Keratinocyte (primary cell): ENCODE measurements around the gene GRK3. TPM values are rescaled to one million over a fixed set of nuclear protein-coding genes. Genes with fewer than 3 reads are reported as not detected.

Source experiments
- DNase-seq: peaks from one replicate; pipeline ENCODE4 v3.0.0-alpha.2; 2011; ENCODE audit warnings: low read depth, missing footprints, low spot score
- FAIRE-seq: peaks from 2 replicates; lab custom pipeline; 2011; peaks lifted over from hg19 to GRCh38; lab: Jason Lieb, UNC
- H2AFZ ChIP-seq: 2 replicates; pipeline ENCODE4 v1.6.0; 2012; ENCODE audit warnings: low read length, control low read depth, inconsistent platforms; ENCODE audit not compliant: control insufficient read depth
- H3K27ac ChIP-seq: 2 replicates; pipeline ENCODE4 v1.5.1; 2011; ENCODE audit warnings: low read length; ENCODE audit not compliant: control insufficient read depth, insufficient read depth
- H3K27me3 ChIP-seq: 3 replicates; pipeline ENCODE4 v1.6.0; 2011; ENCODE audit warnings: low read length; ENCODE audit not compliant: control insufficient read depth, insufficient read depth; ENCODE audit errors: extremely low read depth
- H3K36me3 ChIP-seq, 2 experiments: 2 replicates in 1 of 2; 3 replicates in 1 of 2; pipeline ENCODE4 v1.5.1; 2011; ENCODE audit warnings: low read length in 2 of 2, mild to moderate bottlenecking in 1 of 2; ENCODE audit not compliant: control insufficient read depth in 2 of 2, insufficient read depth in 2 of 2; ENCODE audit errors: extremely low read depth in 1 of 2
- H3K4me1 ChIP-seq: 3 replicates; pipeline ENCODE4 v1.5.1; 2011; ENCODE audit warnings: low read length; ENCODE audit not compliant: control insufficient read depth, insufficient read depth; ENCODE audit errors: extremely low read depth
- H3K4me2 ChIP-seq: 3 replicates; pipeline ENCODE4 v1.6.0; 2011; ENCODE audit warnings: low read depth, low read length; ENCODE audit not compliant: control insufficient read depth, insufficient read depth; ENCODE audit errors: extremely low read depth
- H3K4me3 ChIP-seq, 3 experiments: fragments of 200-600 bp in 1 of 3; sonication (generic) in 1 of 3; 2 replicates in 2 of 3; 3 replicates in 1 of 3; pipeline ENCODE4 v1.5.1; 2011 to 2016; ENCODE audit warnings: low read length in 3 of 3, mild to moderate bottlenecking in 3 of 3, control low read depth in 2 of 3, inconsistent platforms in 1 of 3, low read depth in 1 of 3, mixed read lengths in 1 of 3, mixed run types in 1 of 3, moderate library complexity in 1 of 3; ENCODE audit not compliant: control insufficient read depth in 2 of 3, insufficient read depth in 2 of 3; ENCODE audit errors: extremely low read depth in 1 of 3
- H3K79me2 ChIP-seq: 2 replicates; pipeline ENCODE4 v1.6.0; 2012; ENCODE audit warnings: low read length; ENCODE audit not compliant: control insufficient read depth, insufficient read depth
- H3K9ac ChIP-seq: 3 replicates; pipeline ENCODE4 v1.6.0; 2011; ENCODE audit warnings: low read length; ENCODE audit not compliant: control insufficient read depth, insufficient read depth; ENCODE audit errors: extremely low read depth
- H3K9me1 ChIP-seq: 3 replicates; pipeline ENCODE4 v1.6.0; 2011; ENCODE audit warnings: low read length; ENCODE audit not compliant: control insufficient read depth, insufficient read depth; ENCODE audit errors: extremely low read depth
- H3K9me3 ChIP-seq: 2 replicates; pipeline ENCODE4 v1.5.1; 2012; ENCODE audit warnings: low read depth, low read length; ENCODE audit not compliant: control insufficient read depth
- H4K20me1 ChIP-seq: 3 replicates; pipeline ENCODE4 v1.6.0; 2011; ENCODE audit warnings: low read length; ENCODE audit not compliant: control insufficient read depth, insufficient read depth; ENCODE audit errors: extremely low read depth
- EZH2 ChIP-seq: IDR thresholded peaks from one replicate; pipeline ENCODE4 v1.6.1; 2012; ENCODE audit warnings: inconsistent platforms, mild to moderate bottlenecking, low read length, moderate library complexity
- dilution Hi-C: fragments of 300-500 bp; cut with MboI; formaldehyde crosslinking; loops from one replicate; pipeline ENCODE4 v1.7.0; 2020; ENCODE audit warnings: low sequenced_read_pairs; ENCODE audit not compliant: extremely low pct_ligation_motif_present
- polyA plus RNA-seq, 5 experiments: library from polyadenylated mRNA; depleted of rRNA in 3 of 5; stranded (reverse) in 3 of 5; stranded (forward) in 1 of 5; unstranded in 1 of 5; fragments of >200 nt; gene quantifications; 1 replicate in 1 of 5; 2 replicates in 3 of 5; 3 replicates in 1 of 5; pipeline versions ENCODE4 v1.2.1 to v1.2.3, GENCODE V29; 2011 to 2012; ENCODE audit warnings: missing spikeins in 2 of 5, low read depth in 1 of 5, low replicate concordance in 1 of 5
- TF ChIP-seq, protein P1 (sequence below), 3 experiments: IDR thresholded peaks in 1 of 3; conservative IDR thresholded peaks in 1 of 3; optimal IDR thresholded peaks in 1 of 3; 2 replicates in 2 of 3; 3 replicates in 1 of 3; pipeline versions ENCODE3 to v1.5.1; 2011; ENCODE audit warnings: low read length in 3 of 3, mild to moderate bottlenecking in 3 of 3, moderate library complexity in 2 of 3, control low read depth in 1 of 3, inconsistent platforms in 1 of 3; ENCODE audit not compliant: insufficient read depth in 2 of 3; ENCODE audit errors: extremely low read depth in 1 of 3

Gene GRK3
- polyA plus RNA-seq, 1 donor (not counting 4 experiments of a cell fraction or from before 2014, with no cell fraction given) = 8.1 TPM

DNA sequence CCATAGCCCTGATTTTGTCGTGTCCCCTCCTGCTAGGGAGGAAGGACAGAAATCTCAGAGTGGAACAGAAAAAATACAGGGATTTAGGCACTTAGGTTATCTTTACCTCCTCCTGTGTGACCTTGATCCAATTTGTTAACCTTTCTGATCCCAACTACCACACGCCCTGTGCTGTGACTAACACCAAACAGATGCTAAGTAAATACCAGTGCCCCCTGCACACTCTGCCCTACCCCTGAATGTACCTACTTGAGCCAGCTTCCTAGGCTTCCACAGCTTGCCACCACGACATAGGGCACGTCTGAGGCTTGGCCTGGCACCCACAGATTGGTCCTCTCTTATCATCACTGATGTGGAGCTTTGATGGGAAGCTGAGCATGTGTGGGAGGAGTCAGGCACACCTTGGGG is 186.7 kb downstream of the GRK3 start:
- no peak for DNase-seq
- no peak overlapping the region for H3K9ac ChIP-seq
- H3K4me2 ChIP-seq = no peak overlapping the region
- TF ChIP-seq EZH2 = no peak
- TF ChIP-seq, protein P1, sequence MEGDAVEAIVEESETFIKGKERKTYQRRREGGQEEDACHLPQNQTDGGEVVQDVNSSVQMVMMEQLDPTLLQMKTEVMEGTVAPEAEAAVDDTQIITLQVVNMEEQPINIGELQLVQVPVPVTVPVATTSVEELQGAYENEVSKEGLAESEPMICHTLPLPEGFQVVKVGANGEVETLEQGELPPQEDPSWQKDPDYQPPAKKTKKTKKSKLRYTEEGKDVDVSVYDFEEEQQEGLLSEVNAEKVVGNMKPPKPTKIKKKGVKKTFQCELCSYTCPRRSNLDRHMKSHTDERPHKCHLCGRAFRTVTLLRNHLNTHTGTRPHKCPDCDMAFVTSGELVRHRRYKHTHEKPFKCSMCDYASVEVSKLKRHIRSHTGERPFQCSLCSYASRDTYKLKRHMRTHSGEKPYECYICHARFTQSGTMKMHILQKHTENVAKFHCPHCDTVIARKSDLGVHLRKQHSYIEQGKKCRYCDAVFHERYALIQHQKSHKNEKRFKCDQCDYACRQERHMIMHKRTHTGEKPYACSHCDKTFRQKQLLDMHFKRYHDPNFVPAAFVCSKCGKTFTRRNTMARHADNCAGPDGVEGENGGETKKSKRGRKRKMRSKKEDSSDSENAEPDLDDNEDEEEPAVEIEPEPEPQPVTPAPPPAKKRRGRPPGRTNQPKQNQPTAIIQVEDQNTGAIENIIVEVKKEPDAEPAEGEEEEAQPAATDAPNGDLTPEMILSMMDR (optimal IDR thresholded peaks at IDR 0.05 in 1 of 3, IDR thresholded peaks at IDR 0.05 in 1 of 3, conservative IDR thresholded peaks at IDR 0.05 in 1 of 3; ENCODE audit: extremely low read depth in 1 of 3, insufficient read depth in 2 of 3, low read length in 3 of 3) = no peak
- no peaks in the 10 kb centered on the region for H3K27me3 ChIP-seq
- H3K36me3 ChIP-seq = no peaks in the 10 kb centered on the region
- H3K9me3 ChIP-seq = no peaks in the 10 kb centered on the region
- no peak for FAIRE-seq
- dilution Hi-C loops = no loop called here
- H3K9me1 ChIP-seq = no peaks in the 10 kb centered on the region
- H2AFZ ChIP-seq = no peak overlapping the region
- H4K20me1 ChIP-seq = no peaks in the 10 kb centered on the region
- H3K4me3 ChIP-seq = no peak overlapping the region
- no peak overlapping the region for H3K27ac ChIP-seq
- H3K4me1 ChIP-seq = no peaks in the 10 kb centered on the region
- H3K79me2 ChIP-seq = no peaks in the 10 kb centered on the region

DNA sequence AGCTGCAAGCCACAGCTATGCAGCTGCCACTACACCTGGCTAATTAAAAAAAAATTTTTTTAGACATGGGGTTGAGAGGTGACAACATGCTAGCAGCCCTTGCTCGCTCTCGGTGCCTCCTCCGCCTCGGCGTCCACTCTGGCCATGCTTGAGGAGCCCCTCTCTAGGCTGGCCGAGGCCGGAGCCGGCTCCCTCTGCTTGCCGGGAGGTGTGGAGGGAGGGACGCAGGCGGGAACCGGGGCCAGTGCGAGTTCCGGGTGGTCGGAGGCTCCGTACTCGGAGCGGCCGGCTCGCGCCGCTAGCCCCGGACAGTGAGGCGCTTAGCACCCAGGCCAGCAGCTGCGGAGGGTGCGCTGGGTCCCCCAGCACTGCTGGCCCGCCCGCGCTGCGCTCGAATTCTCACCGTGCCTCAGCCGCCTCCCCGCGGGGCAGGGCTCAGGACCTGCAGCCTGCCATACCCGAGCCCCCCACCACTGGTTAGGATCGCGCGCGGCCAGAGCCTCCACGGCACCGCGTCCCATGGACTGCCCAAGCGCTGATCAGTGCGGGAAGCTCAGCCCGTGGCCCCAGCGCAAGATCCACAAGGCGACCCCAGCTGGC is 188.2 kb downstream of the GRK3 start:
- H3K4me2 ChIP-seq = no peak overlapping the region
- dilution Hi-C loops = no loop called here
- no peaks in the 10 kb centered on the region for H3K9me3 ChIP-seq
- no peak overlapping the region for H2AFZ ChIP-seq
- H3K9ac ChIP-seq = no peak overlapping the region
- TF ChIP-seq, protein P1 (optimal IDR thresholded peaks at IDR 0.05 in 1 of 3, IDR thresholded peaks at IDR 0.05 in 1 of 3, conservative IDR thresholded peaks at IDR 0.05 in 1 of 3; ENCODE audit: extremely low read depth in 1 of 3, insufficient read depth in 2 of 3, low read length in 3 of 3) = no peak
- no peak for TF ChIP-seq EZH2
- no peaks in the 10 kb centered on the region for H3K36me3 ChIP-seq
- H4K20me1 ChIP-seq = no peaks in the 10 kb centered on the region
- no peak overlapping the region for H3K4me3 ChIP-seq
- peaks cover 7% of the 10 kb centered on the region for H3K4me1 ChIP-seq
- no peaks in the 10 kb centered on the region for H3K9me1 ChIP-seq
- DNase-seq (no peak), FAIRE-seq (no peak)
- no peaks in the 10 kb centered on the region for H3K79me2 ChIP-seq
- no peak overlapping the region for H3K27ac ChIP-seq
- no peaks in the 10 kb centered on the region for H3K27me3 ChIP-seq
